ENCODE results near the gene EPN1.

EPN1 gene

DNA sequence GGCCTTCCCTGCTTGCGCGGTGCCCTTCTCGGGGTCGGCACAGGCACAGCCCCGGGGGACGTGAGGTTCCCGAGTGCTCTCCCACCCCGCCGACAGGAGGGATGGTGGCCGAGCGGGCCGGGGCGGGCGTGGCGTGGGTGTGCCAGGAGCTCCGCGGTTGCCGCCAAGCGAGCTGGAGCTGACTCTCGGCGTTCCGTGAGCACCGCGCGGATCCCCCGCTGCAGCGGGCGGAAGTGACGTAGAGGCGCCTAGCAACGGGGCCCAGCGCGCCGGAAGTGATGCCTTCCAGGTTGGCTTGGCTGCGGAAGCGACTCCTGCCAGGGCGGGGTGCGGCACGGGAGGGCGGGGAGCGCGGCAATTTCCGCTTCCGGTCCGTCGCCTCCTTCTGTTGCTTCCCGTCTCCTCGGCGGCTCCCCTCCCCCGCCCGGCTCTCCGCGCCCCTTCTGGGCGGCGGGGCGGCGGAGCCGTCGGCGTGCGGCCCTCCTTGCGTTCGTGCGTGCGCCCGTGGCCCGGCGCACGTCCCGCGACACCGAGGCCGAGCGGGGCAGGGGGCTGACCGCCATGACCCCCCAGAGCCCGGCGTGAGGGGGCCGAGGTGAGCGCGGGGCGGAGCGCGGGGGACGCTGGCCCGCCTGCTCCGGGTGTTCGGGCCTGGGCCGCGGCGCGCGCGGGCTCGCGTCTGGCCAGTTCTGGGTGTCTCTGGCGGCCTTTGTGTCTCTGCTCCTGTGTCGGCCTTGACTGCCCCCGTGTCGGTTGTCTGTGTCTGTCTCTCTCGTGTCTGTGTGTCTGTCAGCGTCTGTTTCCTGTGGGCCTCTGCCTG, at the start of gene EPN1:
EPN1 (plus strand) TSS at position 386 of the 820 bp plus-strand sequence. CDS start 3,402 bp downstream, outside the sequence.
- DNase-seq: peak; percentile 96 to 97

DNA sequence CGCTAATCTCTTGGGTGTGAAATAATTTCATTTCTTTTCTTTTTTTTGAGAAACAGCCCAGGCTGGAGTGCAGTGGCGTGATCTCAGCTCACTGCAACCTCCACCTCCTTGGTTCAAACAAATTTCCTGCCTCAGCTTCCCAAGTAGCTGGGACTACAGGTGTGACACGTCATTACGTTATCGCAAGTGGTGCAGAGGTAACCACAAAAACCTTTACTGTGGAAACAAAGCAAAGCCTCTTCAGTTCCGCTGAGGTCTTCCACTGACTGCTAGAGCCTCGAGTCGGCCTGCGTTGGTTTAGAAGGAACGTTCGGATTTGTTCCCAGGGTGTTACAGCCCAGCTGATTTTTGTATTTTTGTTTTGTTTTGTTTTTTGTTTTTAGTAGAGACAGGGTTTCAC, 48.7 kb upstream of the EPN1 start:
- peak; percentile 38 to 42 for DNase-seq

DNA sequence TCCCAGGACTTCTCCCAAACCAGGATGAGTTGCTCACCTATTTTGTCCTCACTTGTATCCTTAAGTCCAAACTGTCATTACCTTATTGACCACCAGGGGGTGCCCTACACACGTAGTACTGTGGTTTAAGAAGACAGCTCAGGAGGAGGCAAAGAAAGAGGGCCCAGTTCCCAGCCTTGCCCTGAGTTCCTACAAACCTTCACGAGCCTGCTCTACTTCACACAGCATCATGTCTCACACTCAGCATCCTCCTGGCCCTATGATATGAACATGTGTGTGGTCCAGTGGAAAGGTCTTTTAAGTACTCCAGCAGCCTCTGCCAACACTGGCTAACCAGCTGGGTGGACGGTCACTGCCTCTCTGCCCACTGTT, 42.6 kb upstream of the EPN1 start:
- peak; percentile 86 to 87 for DNase-seq

DNA sequence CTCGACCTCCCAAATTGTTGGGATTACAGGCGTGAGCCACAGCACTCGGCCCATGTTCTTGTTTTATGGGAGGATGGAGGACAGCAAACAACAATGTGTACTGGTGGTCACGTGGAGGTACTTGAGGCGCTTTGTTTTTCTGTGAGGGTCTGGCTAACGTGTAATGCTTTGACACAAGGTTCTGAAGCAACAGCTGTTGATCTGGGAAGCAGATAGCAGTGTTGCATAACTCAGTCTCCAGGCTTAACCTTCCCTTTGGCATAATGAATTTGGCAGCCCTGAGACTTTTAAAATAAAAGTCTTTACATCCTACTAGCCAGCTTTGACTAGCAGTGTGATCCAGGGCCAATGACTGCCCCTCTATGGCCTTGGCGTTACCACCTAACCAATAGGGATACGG, 41.2 kb upstream of the EPN1 start:
- DNase-seq: no peak

DNA sequence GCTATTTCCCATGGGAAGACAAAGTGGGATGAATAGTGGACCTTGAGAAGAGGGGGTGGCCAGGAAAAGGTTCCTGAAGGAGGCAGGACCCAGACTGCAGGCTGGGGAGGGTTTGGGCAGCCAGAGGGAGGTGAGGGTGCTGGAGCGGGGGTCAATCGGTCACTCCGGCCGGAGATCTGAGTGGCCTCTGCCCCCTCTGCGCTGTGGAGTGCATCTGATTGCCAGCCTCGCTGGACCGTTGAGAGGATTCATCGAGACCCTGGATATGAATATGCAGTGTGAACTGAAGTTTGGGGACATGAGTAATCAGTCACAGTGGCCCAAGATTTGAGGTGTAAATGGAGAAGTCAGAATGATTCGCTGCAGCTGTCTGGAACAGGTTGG, 39.7 kb upstream of the EPN1 start:
- no peak for DNase-seq

DNA sequence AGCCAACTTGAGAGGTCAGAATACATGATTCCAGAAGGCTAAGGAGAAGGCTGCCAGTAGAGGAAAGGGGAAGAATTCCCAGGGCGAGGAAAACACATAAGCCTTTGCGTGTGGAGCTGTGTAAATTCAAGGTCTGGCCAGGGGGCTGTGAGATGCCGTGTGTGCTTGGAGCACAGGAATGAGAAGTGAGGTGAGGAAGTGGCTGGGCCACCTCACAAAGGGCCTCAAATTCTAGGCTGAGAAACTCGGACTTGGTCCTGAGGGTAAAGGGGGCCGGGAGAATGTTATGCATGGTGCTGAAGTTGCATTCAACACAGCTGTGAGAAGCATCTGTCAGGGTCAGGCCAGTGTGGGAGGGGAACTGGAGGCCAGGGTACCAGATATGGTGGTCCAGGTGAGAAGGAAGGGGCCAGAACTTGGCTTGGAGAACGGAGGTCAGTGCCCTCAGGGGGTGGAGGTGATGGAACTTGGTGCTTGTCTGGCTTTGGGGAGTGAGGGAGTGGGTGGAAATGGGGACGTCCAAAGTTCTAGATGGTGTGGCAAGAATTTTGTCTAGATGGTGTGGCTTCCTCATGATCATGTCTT, 39.1 kb upstream of the EPN1 start:
- DNase-seq: no peak

DNA sequence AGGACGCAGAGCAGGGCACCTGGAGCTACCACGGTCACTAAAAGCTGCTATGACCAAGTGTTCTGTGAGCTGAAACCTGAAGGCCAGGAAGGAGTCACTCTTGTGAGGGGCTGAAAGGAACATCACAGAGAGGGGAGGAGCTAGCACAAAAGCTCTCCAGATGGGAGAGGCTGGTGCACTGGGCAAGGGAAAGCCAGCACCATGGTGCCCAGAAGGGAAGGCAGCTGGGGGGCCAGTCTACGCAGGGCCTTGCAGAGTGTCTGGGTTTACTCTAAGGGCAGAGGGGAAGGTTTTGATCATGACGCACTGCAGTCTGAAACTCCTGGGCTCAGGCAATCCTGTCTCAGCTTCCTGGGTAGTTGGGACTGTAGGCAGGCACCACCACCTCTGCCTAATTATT, 38.3 kb upstream of the EPN1 start:
- no peak for DNase-seq

DNA sequence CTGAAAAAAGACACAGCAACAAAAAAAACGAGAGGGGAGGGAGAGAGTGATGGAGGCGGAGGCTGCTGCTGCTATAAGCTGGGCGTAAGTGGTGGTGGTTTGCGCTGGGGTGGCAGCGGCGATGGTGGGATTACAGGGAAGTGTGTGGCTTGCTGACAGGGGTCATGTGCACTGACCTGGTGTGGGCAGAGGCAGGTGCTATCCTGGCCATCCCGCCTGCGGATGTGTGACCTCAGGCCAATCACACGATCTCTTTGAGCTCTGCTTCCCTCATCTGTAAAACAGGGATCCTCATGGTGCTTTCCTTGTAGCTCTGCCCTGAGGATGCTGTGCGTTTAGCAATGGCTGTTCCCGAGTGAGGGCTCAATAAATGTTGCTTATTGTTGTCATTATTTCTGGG, 37.5 kb upstream of the EPN1 start:
- no peak for DNase-seq

DNA sequence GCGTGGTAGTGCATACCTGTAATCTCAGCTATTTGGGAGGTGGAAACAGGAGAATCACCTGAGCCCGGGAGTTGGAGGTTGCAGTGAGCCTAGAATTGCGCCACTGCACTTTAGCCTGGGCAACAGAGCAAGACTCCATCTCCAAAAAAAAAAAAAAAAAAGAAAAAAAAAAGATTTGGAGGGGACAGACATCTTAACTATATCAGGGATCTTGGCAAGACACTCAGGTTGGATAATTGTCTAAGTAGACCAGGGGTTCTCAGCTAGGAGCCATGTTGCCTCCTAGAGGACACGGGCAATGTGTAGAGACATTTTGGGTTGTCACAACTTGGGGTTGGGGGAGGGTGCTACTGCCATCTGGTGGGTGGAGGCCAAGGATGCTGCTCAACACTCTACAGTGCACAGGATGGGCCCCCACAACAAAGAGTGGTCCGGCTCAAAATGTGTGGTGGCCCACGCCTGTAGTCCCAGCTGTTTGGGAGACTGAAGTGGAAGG, 36.1 kb upstream of the EPN1 start:
- DNase-seq: peak; percentile 54 to 58

DNA sequence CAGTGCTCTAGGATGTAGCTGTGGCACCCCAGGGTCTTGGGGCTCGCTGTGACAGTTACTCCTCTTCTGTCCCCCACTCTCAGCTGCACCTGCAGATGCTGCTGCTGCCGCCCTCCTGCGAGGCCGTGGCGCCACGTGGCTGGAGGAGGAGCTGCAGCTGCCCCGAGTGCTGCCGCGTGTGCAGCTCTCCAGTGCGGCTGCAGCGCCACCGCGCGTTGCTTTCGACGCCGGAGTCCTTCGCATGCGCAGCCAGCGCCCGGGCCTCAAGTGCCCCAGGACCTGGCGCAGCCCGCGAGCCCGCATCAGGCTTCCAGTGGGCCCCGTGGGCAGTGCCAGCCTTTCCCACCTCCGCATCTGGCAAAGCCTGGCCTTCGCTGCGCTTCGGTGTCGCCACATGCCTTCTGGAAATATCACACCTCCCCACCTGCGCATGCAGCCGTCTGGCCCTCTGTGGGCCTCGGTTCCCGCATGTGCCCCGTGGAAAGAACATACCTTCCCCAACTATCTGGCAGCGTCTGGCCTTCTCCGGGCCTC, 34.9 kb upstream of the EPN1 start:
- DNase-seq: peak; percentile 71

DNA sequence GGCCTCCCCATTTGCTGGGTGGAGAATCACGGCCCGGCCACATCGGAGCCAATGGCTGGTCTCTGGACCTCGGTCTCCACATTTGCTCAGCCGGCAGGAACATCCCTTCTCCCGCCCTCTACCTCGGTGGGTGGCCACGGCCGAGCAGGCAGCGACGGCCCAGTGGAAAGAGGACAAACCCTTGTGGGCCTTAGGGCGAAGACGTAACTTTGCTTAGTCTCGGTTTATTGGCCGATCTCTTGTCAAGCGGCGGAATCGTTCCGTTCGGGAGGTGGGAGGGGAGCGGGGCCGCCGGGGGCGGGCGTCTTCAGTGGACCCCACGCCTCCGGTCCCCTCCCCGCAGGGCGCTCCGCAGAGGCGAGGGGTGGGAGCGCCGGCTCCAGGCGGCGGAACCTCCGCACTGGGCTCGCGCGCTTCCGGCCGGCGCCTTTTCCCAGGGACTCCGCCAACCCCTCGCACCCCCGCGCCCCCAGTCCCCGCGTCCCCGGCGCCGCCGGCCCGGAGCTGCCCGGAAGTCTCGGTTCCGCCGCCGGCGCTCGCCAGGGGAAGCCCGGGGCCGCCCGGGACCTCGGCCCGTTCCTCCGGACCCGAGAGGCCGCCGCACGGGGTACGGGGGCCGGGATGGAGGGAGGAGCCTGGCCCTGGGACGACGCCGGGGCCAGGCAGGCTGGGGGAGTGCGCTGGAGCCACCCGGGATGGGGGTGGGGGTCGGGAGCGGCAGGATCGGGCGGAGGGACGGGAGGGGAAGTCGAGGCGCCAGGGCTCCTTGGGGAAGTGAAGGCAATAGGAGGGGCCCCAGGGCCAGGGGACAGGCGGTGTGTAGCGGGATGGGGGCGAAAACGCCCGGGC, 34.2 kb upstream of the EPN1 start, which contains the start of gene ZNF580:
ZNF580 (plus strand) TSS at position 426 of the 849 bp plus-strand sequence. CDS start 1,507 bp downstream, outside the sequence.
- DNase-seq: peak; percentile 47 to 49

DNA sequence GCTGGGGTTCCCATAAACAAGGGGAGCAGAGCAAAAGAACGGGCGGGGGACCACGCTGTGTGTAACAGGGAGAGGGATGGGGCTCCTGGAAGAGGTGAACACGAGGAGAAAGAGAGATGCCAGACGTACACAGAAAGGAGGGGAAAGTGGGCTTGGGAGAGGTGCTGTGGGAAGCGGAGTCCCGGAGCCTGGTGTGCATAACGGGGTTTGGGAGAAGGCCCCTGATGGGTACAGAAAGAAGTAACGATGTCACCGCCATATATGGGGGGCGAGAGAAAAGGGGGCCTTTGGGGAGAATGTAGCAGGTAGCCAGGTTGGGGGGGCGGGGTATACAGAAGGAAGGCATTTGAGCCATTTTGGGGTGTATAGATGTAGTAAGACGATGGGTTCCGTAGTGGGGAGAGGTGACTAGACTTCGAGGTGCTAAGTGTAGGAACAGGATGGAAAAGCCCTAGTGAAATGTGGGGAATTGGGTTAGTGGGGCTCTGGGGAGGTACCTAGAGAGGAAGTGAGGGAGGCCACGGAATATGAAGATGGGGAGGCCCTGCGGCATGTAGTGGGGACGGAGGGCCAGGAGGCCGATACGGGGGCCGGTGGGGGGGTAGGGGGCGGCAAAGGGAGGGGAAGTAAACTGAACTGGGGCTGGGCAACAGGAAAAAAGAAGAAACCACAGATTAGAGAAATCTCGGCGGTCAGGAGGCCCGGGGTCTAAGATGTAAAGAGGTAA, 33.4 kb upstream of the EPN1 start:
- no peak for DNase-seq

DNA sequence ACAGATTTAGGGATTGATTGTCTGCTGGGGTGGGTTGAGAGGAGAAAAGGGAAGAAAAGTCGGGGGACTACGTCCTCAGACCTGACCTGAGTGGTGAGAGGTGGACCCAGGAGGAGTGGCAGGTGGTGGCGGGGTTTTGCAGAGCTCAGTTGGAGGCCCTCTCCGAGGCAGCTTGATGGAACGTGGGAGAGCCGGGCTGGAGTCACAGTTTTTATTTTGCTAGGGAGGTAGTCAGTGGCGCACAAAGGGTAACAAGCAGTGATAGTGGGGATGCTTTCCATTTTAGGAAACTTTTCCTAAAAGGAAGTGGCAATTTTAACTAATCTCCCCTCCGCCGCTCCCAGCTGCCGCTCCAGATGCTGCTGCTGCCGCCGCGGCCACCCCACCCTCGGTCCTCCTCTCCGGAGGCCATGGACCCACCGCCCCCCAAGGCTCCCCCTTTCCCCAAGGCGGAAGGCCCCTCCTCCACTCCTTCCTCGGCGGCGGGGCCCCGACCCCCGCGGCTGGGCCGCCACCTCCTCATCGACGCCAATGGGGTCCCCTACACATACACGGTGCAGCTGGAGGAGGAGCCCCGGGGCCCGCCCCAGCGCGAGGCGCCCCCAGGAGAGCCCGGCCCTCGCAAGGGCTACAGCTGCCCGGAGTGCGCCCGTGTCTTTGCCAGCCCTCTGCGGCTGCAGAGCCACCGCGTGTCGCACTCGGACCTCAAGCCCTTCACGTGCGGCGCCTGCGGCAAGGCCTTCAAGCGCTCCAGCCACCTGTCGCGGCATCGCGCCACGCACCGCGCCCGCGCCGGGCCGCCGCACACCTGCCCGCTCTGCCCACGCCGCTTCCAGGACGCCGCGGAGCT, 32.6 kb upstream of the EPN1 start:
- DNase-seq: no peak

DNA sequence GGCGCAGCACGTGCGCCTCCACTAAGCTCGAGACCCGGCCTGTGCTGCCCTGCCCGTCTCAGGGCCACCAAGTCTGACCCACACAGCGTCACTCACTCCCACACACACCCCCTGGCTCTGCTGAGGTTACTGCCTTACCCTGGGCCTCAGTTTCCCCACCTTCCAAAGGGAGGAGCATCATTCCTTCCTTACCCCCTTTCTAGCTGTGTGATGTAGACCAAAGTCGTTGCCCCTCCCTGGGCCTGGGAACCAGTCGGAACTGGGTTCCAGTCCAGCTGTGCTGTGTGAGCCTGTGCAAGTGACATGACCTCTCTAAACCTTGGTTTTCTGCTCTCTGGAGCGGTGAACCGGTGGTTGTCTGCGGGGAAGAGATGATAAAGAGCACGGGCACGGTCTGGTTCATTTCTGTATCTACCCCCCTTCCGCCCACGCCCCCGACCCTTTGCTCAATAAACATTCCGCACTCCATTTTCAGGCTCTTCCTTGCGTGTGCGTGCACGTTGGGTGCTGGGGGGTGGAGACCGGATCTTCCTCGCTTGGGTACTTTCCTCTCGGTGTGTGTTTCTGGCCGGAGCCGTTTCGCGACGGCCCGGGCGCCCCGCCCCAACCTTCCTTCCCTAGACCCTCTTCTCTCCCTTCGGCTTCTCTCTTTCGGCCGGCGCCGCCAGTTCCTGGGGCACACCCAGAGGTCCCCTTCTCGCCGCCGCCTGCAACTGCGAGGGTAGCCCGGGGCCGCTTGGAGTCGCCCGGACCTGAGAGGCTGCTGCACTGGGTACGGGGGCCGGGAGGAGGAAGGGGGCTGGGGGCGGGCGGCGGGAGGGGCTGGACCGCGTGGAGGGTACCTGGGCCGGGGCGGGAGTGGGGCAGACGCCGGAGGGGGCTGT, 31.8 kb upstream of the EPN1 start, which contains the start of gene ZNF581:
ZNF581 (plus strand) TSS at position 647 of the 884 bp plus-strand sequence. CDS start 923 bp downstream, outside the sequence.
- DNase-seq: peak; percentile 74 to 76

DNA sequence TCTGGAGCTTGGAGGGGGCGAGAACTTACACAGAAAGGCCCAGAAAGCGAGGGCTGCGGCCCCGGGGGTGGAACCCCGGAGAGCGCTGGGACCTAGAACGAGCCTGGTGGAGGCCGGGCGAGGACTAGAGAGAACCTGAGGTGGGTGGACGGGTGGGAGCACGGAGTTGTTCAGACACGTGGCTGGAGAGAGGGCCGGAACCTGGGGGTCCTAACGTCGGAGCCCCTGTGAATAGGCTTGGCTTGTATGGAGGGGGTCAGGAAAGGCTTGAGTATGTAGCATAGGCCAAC, 31.2 kb upstream of the EPN1 start:
- DNase-seq: no peak

DNA sequence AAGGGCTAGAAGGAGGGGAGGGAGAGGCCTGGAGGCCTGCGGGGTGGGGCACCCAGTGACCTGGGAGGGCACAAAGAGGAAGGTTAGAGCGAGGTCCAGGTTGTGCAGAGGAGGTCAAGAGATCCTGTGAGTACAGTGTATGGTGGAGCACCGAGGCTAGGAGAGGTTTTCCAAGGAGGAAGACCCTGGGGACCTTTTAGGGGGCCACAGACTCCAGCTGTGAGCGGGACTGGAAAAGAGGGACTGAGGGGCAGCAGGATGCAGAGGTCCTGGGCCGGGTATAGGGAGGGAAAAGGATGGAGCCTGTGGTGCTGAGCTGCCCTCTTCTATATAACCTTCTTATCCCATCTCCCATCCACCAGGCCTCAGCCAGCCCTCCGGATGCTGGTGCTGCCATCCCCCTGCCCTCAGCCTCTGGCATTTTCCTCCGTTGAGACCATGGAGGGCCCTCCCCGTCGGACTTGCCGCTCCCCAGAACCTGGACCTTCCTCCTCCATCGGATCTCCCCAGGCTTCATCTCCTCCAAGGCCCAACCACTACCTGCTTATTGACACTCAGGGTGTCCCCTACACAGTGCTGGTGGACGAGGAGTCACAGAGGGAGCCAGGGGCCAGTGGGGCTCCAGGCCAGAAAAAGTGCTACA, 30.7 kb upstream of the EPN1 start:
- no peak for DNase-seq

DNA sequence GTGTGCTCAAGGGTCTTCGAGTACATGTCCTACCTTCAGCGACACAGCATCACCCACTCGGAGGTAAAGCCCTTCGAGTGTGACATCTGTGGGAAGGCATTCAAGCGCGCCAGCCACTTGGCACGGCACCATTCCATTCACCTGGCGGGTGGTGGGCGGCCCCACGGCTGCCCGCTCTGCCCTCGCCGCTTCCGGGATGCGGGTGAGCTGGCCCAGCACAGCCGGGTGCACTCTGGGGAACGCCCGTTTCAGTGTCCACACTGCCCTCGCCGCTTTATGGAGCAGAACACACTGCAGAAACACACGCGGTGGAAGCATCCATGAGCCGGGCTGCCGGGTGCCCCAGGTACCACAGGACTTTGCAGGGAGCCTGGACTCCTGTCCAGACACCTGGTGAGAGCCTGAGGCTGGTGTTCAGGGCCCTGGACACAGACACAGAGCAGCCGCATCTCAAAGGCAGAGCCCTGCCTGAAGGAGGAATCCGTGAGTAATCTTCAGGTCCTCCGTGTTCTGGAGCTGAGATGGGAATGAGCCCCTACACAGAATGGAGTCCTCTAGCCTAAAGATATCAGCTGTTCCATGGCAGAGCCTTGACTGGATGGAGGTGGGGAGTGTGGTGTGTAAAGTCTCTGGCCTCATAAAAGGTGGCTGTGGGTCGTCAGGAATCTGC, 30.0 kb upstream of the EPN1 start:
- no peak for DNase-seq

DNA sequence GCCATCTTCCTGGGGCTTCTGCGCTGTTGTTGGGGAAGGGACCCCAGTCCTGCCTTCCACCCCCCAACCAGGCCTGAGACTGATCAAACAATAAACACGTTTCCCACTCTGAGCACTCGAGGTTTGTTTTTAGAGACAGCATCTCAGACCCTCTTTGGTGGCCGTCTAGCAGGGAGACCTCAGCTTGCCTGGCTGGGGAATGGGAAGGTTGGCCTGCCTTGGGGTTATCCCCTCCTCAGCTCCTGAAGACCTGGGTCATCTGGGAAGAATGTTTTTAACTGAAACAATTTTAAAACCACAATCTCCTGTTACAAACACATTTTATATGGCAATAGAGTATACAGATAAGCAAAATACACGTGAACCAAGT, 29.5 kb upstream of the EPN1 start:
- no peak for DNase-seq

Data from activated CD4-positive, alpha-beta T cell treated with anti-CD3 and anti-CD28 coated beads, Interleukin-2, amount 50 U/mL, for 4 hours (primary cell).